Heart left ventricle (tissue), 13 donors: Measurements from ENCODE around the gene SULF2.

Source experiments
- POLR2A ChIP-seq, 2 donors: fragments of 450-650 bp; IDR thresholded peaks; one replicate each; pipeline ENCODE4 v1.6.1; 2017; ENCODE audit warnings: antibody characterized with exemption in 2 of 2, mild to moderate bottlenecking in 2 of 2, moderate library complexity in 2 of 2
- TF ChIP-seq, protein P1 (sequence below), 12 donors: fragments of 200-600 bp; sonication (generic) in 4 of 12; IDR thresholded peaks; one replicate each; pipeline versions ENCODE4 v1.5.0 to v1.8.0; 2018 to 2022; ENCODE audit warnings: antibody characterized with exemption in 12 of 12, mild to moderate bottlenecking in 5 of 12
- donor health status: ischemic (EF 13 %, LVEDD 7.1; RV severe dilation, severe dysfunction).
- donor health status: DM: no; HTN: yes; CAD: no.
- donor health status: DM: no; HTN: no; CAD: no.
- donor health status: ischemic (EF 25% LVEDD 6.9; RV normal size, moderate dysfunction).
- donor health status: ischemic (EF 25% LVEDD 5.7; RV mildly dilated, moderate dysfunction).
- donor health status: ischemic (EF 35%, LVEDD 5.7; RV mildly dilated, moderate dysfunction).
- donor health status: nonischemic (EF 11% LVEDD 7.7; RV severe dilation, severe dysfunction).
- donor health status: DM: yes; HTN: yes; CAD: no.
- donor health status: PGD.
- donor health status: ischemic (EF 29% LVEDD 5.4; RV normal size, mild dysfunction).
- donor health status: nonischemic (EF 23%, LVEDD 6.1; RV moderate dilation, normal function).

DNA sequence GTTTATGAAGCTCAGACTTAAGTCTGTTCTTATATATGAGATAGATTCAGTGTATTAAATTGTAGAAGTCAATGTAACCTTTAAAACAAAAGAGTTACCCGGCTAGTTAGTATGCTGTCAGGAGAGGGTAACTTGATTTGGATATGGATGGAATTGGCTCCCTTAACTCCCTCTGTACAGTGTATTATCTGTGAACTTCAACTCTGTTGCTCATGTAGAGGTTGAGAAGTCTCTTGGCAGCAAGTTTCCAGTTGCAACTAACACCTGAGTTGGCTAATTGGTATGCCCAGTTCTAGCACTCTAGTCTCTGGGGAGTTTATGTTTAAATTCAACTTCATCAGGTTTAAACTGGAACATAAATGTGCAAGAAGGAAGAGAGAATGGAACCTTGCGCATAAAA is 172.6 kb downstream of the SULF2 start:
- TF ChIP-seq, protein P1, sequence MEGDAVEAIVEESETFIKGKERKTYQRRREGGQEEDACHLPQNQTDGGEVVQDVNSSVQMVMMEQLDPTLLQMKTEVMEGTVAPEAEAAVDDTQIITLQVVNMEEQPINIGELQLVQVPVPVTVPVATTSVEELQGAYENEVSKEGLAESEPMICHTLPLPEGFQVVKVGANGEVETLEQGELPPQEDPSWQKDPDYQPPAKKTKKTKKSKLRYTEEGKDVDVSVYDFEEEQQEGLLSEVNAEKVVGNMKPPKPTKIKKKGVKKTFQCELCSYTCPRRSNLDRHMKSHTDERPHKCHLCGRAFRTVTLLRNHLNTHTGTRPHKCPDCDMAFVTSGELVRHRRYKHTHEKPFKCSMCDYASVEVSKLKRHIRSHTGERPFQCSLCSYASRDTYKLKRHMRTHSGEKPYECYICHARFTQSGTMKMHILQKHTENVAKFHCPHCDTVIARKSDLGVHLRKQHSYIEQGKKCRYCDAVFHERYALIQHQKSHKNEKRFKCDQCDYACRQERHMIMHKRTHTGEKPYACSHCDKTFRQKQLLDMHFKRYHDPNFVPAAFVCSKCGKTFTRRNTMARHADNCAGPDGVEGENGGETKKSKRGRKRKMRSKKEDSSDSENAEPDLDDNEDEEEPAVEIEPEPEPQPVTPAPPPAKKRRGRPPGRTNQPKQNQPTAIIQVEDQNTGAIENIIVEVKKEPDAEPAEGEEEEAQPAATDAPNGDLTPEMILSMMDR (IDR thresholded peaks at IDR 0.05), result no peak
- no peak for TF ChIP-seq POLR2A (IDR thresholded peaks at IDR 0.05)
